ENCODE results near the gene EPS8L2.

DNA sequence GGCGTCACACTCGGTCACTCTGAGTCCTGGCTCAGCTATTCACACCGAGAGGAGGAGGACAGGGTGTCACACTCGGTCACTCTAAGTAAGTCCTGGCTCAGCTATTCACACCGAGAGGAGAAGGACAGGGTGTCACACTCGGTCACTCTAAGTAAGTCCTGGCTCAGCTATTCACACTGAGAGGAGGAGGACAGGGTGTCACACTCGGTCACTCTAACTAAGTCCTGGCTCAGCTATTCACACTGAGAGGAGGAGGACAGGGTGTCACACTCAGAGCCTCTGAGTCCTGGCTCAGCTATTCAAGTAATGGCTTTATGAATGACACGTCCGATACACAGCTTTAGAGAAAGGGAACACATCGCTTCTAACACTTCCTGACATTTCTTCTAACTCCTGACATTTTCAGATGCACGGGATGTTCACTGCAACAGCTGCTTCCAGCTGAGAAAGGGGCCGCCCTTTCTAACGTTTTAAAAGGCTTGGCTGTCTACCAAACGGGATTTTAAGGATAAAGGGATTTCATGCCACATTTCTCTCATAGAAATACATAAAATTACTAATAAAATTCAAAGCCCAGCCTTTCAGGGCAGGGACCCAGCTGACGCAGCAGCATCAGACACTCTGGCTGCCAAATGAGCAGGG, 40.8 kb upstream of the EPS8L2 start:
- TF ChIP-seq POLR2A (IDR thresholded peaks at IDR 0.05) (no peak), CTCF (IDR thresholded peaks at IDR 0.05) (no peak)

Measured in esophagus squamous epithelium (tissue), 4 donors.